Fibroblast of skin of right quadriceps (primary cell): ENCODE measurements around the gene PCP2.

ENCODE experiments used
- DNase-seq: peaks from one replicate; pipeline ENCODE4 v3.0.0-alpha.2; 2013

PCP2 gene

DNA sequence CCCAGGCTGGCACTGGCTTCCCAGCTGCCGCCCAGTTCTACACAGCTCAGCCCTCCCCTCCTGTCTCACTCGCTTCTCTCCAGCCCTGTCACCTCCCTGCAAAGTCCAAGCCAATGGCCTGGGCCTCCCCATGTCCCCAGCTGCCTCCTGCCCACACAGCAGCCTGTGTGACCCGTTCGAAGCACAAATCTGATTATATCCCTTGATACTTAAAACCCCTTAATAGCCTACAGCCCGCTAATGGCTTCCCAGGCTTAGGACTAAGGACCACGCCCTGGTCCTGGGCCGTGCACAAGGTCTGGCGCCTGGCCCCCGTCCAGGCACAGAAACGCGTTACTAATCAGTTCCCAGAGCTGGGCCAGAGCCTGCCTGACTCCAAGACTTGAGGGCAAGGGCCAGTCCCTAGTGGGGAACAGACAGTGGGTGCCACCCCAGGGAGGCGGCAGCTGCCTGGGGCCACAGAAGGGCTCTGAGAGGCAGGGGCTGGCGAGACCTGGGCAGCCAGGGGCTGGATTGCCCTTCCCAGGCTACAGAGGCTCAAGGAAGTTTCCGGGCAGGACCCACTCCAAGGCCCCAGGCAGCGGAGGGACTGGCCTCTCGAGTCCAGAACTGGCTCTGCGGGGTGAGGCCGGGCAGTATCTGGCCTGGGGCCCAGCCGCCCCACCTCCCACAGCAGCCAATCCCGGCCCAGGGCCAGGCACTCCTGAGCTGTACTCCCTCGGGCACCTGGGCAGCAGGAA, 14.6 kb downstream of the PCP2 start:
- DNase-seq = no peak

DNA sequence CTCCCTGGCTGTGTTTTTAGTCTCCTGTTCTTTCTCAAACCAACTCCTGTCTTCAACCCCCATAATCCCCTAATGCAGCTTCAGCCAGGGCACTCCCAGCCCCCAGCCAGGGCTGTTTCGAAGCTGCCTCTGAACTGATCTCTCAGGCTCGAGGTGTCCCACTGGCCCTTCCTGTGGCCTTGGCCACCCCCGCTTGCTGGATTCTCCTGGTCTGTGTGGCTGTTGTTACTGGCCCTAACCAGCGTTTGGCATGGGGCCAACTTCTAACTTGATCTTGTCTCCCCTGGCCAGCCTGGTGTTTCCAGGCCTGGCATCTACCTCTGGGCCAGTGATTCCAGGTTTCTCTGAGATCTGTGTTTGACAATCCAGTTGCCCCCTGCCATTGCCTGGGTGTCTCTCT, 15.2 kb downstream of the PCP2 start:
- DNase-seq = no peak

DNA sequence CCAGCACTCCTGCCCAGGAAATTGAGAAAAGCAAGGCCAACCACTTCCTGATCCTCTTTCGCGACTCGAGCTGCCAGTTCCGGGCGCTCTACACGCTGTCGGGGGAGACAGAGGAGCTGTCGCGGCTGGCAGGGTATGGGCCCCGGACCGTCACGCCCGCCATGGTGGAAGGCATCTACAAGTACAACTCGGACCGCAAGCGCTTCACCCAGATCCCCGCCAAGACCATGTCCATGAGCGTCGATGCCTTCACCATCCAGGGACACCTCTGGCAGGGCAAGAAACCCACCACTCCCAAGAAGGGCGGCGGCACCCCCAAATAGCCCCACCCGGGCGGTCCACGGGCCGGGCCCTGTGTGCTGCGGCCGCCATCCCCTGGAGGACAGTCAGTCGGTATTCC, 15.8 kb downstream of the PCP2 start:
- DNase-seq = no peak

DNA sequence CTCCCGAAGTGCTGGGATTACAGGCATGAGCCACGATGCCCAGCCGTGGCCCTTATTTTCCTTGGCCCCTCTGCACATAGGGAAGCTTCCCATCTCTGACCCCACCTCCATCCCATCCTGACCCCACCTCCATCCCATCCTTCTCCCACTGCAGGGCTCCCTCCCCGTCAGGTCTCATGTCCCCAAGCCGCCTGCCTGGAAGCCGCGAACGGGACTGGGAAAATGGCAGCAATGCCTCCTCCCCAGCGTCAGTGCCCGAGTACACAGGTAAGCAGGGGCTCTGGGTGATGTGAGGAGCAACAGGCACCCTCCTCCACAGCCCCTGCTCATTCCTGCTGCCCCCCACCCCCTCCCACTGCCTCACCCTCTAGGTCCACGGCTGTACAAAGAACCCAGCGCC, 16.3 kb downstream of the PCP2 start:
- no peak for DNase-seq

DNA sequence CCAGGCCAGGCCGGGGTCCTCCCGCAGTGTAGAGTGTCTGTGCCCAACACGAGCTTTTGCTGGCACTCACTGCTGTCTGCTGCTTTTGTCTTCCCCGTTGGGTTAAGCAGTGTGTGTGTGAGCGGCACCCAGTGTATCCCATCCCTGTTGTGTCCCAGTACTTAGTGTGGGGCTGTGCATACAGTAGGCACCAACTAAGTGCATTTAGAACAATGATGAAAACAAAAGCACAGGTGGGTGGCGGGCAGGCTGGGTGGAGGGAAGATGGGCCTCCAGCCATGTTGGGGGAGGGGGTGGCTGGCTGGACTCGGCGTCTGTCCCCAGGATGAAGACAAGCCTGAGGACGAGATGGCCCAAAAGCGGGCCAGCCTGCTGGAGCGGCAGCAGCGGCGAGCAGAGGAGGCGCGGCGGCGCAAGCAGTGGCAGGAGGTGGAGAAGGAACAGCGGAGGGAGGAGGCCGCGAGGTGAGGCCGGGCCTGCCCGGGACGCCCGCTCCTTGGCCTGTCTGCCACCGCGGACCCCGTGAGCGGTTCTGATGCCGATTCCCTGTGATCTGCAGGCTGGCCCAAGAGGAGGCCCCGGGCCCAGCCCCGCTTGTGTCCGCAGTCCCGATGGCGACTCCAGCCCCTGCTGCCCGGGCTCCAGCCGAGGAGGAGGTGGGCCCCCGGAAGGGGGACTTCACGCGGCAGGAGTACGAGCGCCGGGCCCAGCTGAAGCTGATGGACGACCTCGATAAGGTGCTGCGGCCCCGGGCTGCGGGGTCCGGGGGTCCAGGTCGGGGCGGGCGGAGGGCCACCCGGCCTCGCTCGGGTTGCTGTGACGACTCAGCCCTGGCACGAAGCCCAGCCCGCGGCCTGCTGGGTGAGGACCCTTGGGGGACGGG, 18.4 kb downstream of the PCP2 start:
- DNase-seq = no peak

DNA sequence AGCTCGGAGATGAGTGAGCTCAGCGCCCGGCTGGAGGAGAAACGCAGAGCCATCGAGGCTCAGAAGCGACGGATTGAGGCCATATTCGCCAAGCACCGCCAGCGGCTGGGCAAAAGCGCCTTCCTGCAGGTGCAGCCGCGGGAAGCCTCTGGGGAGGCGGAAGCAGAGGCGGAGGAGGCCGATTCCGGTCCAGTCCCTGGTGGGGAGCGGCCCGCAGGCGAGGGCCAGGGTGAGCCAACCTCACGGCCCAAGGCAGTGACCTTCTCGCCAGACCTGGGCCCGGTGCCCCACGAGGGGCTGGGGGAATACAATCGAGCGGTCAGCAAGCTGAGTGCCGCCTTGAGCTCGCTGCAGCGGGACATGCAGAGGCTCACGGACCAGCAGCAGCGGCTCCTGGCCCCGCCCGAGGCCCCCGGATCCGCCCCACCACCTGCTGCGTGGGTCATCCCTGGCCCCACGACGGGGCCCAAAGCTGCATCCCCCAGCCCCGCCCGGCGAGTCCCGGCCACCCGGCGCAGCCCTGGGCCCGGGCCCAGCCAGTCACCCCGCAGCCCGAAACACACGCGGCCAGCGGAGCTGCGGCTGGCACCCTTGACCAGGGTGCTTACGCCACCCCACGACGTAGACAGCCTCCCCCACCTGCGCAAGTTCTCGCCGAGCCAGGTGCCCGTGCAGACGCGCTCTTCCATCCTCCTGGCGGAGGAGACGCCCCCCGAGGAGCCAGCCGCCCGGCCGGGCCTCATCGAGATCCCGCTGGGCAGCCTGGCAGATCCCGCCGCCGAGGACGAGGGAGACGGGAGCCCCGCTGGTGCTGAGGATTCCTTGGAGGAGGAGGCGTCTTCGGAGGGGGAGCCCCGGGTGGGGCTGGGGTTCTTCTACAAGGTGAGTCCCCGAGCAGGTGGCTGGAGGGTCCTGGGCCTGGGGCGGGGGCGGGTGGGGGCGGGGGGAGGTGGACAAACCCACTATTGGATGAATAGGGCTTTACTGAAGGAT, 20.9 kb downstream of the PCP2 start:
- no peak for DNase-seq

DNA sequence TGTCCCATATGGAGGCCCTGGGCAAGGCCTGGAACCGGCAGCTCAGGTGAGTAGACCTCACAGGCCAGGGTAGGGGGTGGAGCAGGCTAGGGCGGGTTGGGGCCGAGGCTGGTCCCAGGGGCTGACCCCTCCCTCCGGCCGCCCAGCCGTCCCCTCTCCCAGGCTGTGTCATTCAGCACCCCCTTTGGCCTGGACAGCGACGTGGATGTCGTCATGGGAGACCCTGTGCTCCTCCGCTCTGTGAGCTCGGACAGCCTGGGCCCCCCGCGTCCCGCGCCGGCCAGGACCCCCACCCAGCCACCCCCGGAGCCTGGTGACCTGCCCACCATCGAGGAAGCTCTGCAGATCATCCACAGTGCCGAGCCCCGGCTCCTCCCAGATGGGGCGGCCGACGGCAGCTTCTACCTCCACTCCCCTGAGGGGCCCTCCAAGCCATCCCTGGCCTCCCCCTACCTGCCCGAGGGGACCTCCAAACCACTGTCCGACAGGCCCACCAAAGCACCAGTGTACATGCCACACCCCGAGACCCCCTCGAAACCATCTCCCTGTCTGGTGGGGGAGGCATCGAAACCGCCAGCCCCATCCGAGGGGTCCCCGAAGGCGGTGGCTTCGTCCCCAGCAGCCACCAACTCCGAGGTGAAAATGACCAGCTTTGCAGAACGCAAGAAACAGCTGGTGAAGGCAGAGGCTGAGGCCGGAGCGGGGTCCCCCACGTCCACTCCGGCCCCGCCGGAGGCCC, 21.8 kb downstream of the PCP2 start:
- DNase-seq = no peak

DNA sequence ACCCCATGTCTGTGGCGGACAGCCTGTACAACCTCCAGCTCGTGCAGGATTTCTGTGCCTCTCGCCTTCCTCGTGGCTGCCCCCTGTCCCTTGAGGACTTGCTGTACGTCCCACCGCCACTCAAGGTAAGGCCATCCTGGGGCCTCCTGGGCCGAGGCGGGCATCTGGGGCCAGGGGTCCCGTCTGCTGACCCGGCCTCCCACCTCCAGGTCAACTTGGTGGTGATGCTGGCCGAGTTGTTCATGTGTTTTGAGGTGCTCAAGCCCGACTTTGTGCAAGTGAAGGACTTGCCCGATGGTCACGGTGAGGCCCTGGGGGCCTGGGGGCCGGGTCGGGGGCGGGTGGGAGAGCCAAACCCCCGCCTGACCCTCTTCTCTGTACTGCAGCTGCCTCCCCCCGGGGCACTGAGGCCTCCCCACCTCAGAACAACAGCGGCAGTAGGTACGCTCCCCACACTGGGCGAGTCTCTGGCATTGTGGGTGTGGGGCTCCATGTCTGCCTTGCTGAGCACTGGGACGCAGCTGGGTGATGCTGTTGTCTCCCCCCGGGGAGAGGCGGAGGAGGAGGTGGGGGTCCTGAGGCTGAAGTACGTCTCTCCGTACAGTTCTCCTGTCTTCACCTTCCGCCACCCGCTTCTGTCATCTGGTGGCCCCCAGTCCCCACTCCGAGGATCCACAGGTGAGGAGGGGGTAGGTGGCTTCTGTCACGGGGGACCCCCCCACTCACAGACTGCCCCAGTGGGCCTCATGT, 22.9 kb downstream of the PCP2 start:
- DNase-seq = no peak

DNA sequence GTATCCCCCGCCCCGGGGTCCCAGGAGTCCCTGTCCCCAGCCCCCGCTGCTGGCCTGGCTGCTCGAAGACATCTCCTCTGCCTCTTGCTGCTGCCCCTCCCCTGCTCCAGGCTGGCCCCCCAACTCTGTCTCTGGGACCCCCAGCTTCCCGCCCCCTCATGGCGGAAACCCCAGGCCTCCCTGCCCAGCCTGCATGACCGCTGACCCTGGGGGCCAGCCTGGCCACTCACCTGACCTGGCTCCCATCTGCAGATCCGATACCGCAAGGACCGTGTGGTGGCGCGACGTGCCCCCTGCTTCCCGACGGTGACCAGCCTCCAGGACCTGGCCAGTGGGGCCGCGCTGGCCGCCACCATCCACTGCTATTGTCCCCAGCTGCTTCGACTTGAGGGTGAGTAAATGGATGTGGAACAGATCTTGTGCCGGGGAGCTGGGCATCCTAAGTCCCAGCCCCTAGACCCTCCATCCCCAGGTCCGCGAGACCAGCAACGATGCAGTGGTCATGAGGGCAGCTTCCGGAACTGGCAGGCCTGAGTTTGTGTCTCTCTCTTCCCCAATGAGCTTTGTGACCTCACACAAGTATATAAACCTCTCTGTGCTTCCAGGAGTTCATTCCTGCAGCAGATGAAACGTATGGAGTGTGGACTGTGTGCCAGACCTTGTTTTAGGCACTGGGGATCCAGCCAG, 25.5 kb downstream of the PCP2 start:
- DNase-seq = no peak

DNA sequence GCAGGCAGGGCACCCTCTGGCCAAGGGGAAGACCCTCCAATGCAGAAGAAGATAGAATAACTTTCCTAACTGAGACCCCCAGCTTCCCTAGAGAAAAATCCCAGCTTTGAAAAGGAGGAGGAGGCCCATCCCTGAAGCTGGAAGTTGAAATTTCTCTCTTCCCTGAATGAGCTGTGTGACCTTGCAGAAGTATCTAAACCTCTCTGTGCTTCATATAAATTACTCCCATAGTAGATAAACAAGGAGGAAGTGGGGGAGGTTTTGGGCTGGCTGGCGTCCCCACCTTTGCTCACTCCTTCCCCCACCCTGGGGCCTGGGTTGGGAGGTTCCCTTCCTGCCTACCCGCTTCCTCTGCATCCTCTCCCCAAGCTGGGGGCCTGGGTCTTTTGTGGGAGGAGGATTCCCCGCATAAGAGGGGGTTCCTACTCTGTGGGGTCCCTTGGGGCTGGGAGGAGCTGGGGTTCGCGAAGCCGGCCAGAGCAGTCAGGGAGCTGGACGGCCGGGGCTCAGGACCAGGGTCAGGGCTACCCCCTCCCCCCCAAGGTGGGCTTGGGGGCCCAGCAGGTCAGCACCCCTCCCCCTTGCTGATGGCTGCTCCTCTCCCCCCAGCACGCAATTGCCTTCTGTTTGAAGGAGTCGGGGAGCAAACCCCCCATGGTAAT, 26.2 kb downstream of the PCP2 start:
- DNase-seq = no peak

DNA sequence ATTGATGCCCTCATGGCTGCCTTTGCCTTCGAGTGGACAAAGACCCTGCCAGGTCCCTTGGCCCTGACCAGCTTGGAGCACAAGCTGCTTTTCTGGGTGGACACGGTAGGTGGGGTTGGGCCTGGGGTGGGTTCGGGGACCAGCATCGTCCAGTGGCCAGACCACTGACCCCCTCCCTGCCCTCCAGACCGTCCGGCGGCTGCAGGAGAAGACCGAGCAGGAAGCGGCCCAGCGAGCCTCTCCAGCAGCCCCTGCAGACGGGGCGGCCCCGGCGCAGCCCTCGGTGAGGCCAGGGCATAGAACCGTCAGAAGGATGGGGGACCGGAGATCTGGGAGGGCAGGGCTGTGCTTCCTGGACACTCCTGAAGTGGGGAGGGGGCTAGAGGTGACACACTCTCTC, 27.2 kb downstream of the PCP2 start:
- DNase-seq = no peak

DNA sequence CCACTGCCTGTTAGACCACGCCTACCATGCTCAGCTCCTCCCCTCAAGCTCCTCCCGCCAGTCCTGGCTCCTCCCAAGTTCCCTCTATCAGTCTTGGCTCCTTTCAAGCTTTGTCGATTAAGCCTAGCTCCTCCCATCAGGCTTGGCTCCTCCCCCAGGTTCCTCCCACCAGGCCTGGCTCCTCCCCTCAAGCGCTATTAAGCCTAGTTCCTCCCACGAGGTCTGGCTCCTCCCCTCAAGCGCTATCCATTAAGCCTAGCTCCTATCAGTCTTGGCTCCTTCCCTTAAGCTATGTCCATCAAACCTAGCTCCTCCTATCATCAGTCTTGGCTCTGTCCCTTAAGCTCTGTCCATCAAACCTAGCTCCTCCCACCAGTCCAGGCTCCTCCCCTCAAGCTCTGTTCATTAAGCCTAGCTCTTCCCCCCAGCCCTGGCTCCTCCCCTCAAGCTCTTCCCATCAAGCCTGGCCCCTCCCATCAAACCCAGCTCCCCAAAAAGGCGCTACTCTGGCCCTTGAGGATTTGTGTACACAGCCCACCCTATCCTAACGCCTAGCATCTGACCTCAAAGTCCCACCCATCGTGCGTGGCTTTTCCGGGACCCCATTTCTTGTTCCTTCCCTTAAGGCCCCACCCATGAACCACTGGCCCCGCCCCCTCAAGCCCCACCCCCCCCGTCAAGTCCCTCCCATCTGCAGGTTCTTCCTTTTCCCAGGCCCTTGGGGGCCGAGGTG, 27.9 kb downstream of the PCP2 start:
- DNase-seq = peak; percentile 5

DNA sequence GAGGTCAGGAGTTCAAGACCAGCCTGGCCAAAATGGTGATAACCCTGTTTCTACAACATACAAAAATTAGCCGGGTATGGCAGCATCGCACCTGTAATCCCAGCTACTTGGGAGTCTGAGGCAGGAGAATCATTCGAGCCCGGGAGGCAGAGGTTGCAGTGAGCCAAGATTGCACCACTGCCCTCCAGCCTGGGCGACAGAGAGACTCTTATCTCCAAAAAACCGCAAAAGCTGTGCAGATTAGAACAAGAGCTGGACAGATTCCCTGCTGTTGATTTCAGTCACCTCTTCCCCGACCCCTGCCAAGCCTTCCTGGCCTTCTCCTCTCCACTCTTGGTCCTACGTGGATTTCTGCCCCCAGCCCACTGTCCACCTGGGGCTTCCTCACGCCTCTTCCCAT, 29.6 kb downstream of the PCP2 start:
- no peak for DNase-seq

DNA sequence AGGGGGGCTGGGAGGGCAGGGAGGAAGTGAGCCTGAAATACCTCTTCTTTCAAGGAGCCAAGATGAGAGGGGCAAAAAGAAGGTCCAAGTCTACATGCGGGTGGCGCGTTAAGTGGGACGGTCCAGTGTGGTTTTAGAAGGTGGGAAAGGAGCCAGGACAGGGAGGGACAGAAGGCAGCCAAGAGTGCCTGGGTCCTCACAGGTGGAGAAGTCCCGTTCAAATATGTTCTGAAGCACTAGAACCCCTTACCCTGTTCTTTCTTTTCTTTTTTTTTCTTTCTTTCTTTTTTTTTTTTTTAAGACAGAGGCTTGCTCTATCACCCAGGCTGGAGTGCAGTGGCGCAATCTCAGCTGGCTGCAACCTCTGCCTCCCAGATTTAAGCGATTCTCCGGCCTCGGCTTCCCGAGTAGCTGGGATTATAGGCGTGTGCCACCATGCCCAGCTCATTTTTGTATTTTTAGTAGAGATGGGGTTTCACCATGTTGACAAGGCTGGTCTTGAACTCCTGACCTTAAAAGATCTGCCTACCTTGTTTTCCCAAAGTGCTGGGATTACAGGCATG, 30.5 kb downstream of the PCP2 start:
- DNase-seq = no peak

DNA sequence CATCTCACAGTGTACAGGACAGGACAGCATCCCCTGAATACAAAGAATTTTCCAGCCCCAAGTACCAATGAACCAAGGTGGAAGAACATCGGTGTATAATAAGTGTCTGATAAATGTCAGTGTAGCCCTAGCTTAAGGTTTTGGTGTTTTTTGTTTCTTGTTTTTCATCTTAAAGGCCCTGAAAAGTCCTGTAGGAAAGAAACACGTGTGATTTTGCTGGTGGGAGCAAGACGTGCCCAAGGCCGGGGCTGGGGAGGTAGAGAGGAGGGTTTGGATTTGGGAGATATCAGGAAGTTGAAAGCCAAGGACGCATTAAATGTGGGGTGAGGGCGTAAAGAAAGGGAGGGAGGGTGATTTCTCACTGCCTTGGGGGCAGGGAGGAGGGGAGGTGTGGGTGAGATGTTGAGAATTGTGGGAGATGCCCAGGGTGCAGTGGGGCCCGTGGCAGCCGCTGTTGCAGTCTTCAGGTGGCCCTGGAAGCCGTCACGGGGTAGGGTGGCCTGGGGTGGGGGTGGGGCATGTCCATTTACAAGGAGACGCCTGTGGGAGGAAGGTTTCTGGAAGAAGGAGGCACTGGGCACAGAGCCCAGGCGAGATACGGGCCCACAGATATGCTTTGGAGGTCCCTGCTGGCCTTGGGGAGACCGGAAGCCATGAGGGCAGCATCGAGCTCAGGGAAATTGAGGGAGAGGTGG, 31.1 kb downstream of the PCP2 start:
- no peak for DNase-seq

DNA sequence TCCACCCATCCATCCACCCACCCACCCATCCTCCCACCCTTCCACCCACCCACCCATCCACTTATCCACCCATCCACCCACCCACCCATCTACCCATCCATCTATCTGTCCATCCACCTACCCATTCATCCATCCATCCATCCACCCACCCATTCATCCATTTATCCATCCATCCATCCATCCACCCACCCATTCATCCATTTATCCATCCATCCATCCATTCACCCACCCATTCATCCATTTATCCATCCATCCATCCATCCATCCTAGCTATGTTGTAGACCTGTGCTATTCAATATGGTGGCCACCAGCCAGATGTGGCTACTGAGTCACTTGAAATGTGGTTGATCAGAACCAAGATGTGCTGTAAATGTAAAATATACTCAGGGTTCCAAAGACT, 32.8 kb downstream of the PCP2 start:
- no peak for DNase-seq

DNA sequence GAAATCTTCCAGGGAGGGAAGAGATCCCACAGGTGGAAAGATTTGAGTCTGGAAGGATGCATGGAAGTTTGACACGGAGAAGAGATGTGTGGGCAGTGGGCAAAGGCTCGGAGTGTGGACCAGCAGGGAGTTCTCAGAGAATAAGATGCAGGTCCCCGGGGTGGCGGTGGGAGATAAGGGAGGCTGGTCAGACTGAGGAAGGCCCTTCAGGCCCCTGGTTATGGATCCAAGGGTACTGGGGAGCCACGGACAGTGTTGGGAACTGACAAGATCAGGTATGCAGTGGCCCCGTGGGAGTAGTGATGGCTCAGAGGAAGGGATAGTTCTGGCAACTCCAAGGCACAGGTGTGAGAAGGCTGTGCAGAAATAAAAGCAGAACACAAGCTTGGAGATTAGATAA, 35.3 kb downstream of the PCP2 start:
- DNase-seq = no peak

DNA sequence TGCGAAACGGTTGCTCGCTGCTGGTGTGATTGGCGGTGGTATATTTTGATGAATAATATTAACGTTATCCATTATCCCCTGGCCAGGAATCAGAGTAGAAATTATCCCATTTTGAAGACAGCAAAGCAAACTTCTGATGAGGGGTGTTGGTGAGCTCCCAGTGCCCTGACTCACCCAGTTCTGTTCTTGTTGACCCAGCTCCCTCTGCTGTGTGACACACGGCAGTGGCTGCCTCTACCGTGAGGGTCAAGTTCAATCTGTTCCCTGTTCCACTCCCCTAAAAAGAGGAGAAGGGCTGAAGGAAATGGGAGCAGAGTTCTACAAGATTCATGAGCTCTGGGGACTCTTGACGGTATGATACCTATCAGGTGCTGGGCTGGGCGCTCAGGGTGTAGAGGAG, 35.8 kb downstream of the PCP2 start:
- no peak for DNase-seq
